Activated T-cell treated with anti-CD3 and anti-CD28 coated beads, Interleukin-2, amount 50 U/mL, for 4 hours (primary cell): Measurements from ENCODE around the gene EOLA2. TPM values are rescaled to one million over a fixed set of nuclear protein-coding genes. Genes with fewer than 3 reads are reported as not detected.
"Not testable (repeated sequence)": the region's sequence is repeated elsewhere in the genome, so short reads cannot be mapped to it uniquely, and the experiment has no call there.

ENCODE experiments used
- ATAC-seq, 2 donors: fragments of 200-7000 bp; cut with Tn5 transposase; one replicate each; pipeline ENCODE4 v1.10.0; 2021
- DNase-seq: peaks from one replicate; pipeline ENCODE4 v3.0.0-alpha.2; 2020
- H3K27me3 Mint-ChIP-seq: one replicate; pipeline ENCODE4 v1.8.0; 2021; ENCODE audit warnings: low read depth, mixed read lengths
- H3K36me3 Mint-ChIP-seq: one replicate; pipeline ENCODE4 v1.8.0; 2022; ENCODE audit warnings: mixed read lengths; ENCODE audit not compliant: insufficient read depth
- H3K4me1 Mint-ChIP-seq: one replicate; pipeline ENCODE4 v1.8.0; 2021; ENCODE audit warnings: low read depth, mixed read lengths
- H3K4me3 Mint-ChIP-seq: one replicate; pipeline ENCODE4 v1.8.0; 2021; ENCODE audit warnings: mild to moderate bottlenecking, moderate library complexity, mixed read lengths
- H3K9me3 Mint-ChIP-seq: one replicate; pipeline ENCODE4 v1.8.0; 2021; ENCODE audit warnings: mixed read lengths
- total RNA-seq, 3 donors: library from RNA; stranded (reverse); gene quantifications; one replicate each; pipeline ENCODE4 v1.2.1, GENCODE V29; 2021

EOLA2 gene
- total RNA-seq, 3 donors from 2014 or later, result 45.9 to 51.4 (median 50.9) TPM

- not testable (repeated sequence) for H3K36me3 Mint-ChIP-seq, H3K9me3 Mint-ChIP-seq, H3K4me1 Mint-ChIP-seq, H3K4me3 Mint-ChIP-seq, ATAC-seq, H3K27me3 Mint-ChIP-seq, DNase-seq
Measured at GRCh38 chrX:149923836-149924235, 14.5 kb downstream of the EOLA2 start.

GRCh38 chrX:149916745-149917392, 21.4 kb downstream of the EOLA2 start:
- H3K27me3 Mint-ChIP-seq, result no peaks in the 10 kb centered on the region
- no peaks in the 10 kb centered on the region for H3K4me1 Mint-ChIP-seq
- no peak for DNase-seq
- H3K9me3 Mint-ChIP-seq, result peaks cover 9% of the 10 kb centered on the region
- H3K4me3 Mint-ChIP-seq, result no peak overlapping the region
- peak; percentile 48 to 82 for ATAC-seq
- H3K36me3 Mint-ChIP-seq, result no peaks in the 10 kb centered on the region

DNA sequence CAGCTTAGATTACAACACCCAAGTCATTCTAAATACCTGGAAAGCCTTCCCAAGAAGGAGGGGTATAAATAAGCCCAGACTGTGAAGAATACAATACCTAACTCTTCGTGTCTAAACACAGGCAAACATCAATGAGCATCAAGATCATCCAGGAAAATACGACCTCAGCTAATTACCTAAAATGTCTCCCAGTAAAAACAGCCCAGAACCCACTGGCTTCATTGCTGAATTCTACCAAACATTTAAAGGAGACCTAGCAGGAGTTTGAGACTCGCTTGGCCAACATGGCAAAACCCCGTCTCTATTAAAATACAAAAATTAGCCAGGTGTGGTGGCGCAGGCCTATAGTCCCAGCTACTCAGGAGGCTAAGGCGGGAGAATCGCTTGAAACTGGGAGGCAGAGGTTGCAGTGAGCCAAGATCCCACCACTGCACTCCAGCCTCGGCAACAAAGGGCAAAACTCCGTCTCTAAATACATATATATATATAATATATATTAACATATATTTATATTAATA, 28.1 kb downstream of the EOLA2 start:
- H3K9me3 Mint-ChIP-seq, result peaks cover 9% of the 10 kb centered on the region
- no peaks in the 10 kb centered on the region for H3K27me3 Mint-ChIP-seq
- H3K4me1 Mint-ChIP-seq, result no peaks in the 10 kb centered on the region
- DNase-seq, result no peak
- H3K36me3 Mint-ChIP-seq, result no peaks in the 10 kb centered on the region
- ATAC-seq, result no peak
- no peak overlapping the region for H3K4me3 Mint-ChIP-seq

DNA sequence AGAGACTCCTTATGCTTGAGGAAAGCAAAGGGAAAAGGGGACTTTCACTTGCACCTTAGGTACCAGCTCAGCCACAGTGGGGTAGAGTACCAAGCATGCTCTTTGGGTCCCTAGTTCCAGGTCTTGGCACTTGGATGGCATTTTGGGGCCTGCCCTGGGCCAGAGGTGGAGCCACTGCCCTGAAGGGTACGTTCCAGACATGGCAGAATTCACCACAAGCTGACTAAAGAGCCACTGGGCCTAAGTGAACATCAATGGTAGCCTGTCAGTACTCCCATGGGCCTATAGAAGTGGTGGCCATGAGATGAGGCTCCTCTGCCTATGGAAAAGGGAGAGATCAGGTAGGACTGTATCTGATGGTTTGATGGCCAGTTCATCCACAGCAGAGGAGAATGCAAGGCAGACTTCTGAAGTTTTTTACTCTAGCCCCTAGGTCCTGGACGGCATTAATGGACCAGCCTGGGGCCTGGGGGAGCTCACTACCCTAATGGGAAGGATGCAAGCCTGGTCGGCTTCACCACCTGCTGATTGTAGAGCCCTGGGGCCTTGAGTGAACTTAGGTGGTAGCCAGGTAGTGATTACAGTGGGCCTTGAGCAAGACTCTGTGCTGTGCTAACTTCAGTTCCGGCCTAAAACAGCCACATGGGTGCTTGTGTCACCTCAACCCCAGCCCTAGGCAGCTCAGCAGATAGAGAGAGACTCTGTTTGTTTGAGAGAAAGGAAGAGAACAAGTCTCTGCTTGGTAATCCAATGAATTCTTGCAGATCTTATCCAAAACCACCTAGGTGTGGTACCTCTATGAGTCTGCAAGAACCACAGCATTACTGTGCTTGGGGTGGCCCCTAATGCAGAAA, 28.7 kb downstream of the EOLA2 start:
- peaks cover 9% of the 10 kb centered on the region for H3K9me3 Mint-ChIP-seq
- no peak for DNase-seq
- no peaks in the 10 kb centered on the region for H3K27me3 Mint-ChIP-seq
- H3K36me3 Mint-ChIP-seq, result no peaks in the 10 kb centered on the region
- H3K4me1 Mint-ChIP-seq, result no peaks in the 10 kb centered on the region
- ATAC-seq, result peak; percentile 80 to 86
- H3K4me3 Mint-ChIP-seq, result no peak overlapping the region

- H3K4me1 Mint-ChIP-seq, result peaks cover 3% of the 10 kb centered on the region
- ATAC-seq, result no peak
- no peaks in the 10 kb centered on the region for H3K36me3 Mint-ChIP-seq
- peaks cover 4% of the 10 kb centered on the region for H3K9me3 Mint-ChIP-seq
- no peak for DNase-seq
- no peak overlapping the region for H3K4me3 Mint-ChIP-seq
- no peaks in the 10 kb centered on the region for H3K27me3 Mint-ChIP-seq
Measured at GRCh38 chrX:149908727-149909126, 29.6 kb downstream of the EOLA2 start.

GRCh38 chrX:149908308-149908707, 30.0 kb downstream of the EOLA2 start:
- DNase-seq, result no peak
- Mint-ChIP-seq H3K9me3 (no peaks in the 10 kb centered on the region), H3K4me1 (peaks cover 3% of the 10 kb centered on the region), H3K4me3 (no peak overlapping the region), H3K36me3 (no peaks in the 10 kb centered on the region), H3K27me3 (no peaks in the 10 kb centered on the region)
- no peak for ATAC-seq

GRCh38 chrX:149903889-149904748, 34.2 kb downstream of the EOLA2 start:
- H3K4me3 Mint-ChIP-seq, result peak overlapping the region; percentile 12
- peaks cover 3% of the 10 kb centered on the region for H3K4me1 Mint-ChIP-seq
- peaks cover under 1% of the 10 kb centered on the region for H3K9me3 Mint-ChIP-seq
- H3K27me3 Mint-ChIP-seq, result peaks cover 4% of the 10 kb centered on the region
- no peaks in the 10 kb centered on the region for H3K36me3 Mint-ChIP-seq
- ATAC-seq (peak; percentile 86 to 91), DNase-seq (no peak)

DNA sequence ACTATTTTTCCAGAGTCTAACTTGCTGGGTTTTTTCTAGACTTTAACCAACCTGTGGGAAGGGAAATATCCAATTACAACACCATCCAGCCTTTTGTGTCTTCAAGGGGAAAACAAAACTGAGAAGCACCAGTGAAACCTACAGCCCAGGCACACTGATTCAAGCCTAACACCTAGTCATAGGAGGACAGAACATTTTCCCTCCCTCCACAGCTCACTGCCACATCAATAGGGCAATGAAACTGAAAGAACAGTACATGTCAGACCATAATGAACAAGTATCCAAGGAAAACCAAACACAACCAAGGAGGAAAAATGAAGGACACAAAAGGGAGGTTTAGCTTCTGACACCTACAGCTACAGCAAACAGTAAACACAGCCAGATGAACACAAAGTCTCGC, 39.7 kb downstream of the EOLA2 start:
- Mint-ChIP-seq H3K4me1 (no peaks in the 10 kb centered on the region), H3K36me3 (no peaks in the 10 kb centered on the region), H3K4me3 (no peak overlapping the region), H3K27me3 (peaks cover 7% of the 10 kb centered on the region), H3K9me3 (peaks cover 5% of the 10 kb centered on the region)
- peak; percentile 71 to 78 for ATAC-seq
- no peak for DNase-seq

DNA sequence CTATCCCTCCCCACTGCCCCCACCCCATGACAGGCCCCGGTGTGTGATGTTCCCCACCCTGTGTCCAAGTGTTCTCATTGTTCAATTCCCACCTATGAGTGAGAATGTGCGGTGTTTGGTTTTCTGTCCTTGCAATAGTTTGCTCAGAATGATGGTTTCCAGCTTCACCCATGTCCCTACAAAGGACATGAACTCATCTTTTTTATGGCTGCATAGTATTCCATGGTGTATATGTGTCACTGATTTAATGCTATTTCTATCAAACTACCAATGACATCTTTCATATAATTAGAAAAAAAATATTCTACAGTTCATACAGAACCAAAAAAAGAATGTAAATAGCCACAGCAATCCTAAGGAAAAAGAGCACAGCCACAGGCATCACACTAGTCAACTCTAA, 47.5 kb downstream of the EOLA2 start:
- not testable (repeated sequence) for ATAC-seq, H3K9me3 Mint-ChIP-seq, H3K4me3 Mint-ChIP-seq, H3K36me3 Mint-ChIP-seq, H3K4me1 Mint-ChIP-seq, DNase-seq, H3K27me3 Mint-ChIP-seq

Other genes starting within 250 kb of the EOLA2 start
- not detected for gene MAGEA11, start 226.4 kb downstream of the EOLA2 start, total RNA-seq
- under 1 TPM in 2 of 3 donors, not detected in 1; 0.22 to 0.34 TPM for gene HSFX1, start 164.4 kb downstream of the EOLA2 start, total RNA-seq
- gene MAGEA9, start 156.6 kb downstream of the EOLA2 start, total RNA-seq, result not detected
- not detected for gene MAGEA8, start 57.3 kb downstream of the EOLA2 start, total RNA-seq
- gene HSFX4, start 8.9 kb downstream of the EOLA2 start, total RNA-seq, result not detected